ENCODE data around the gene ZCCHC2. TPM values are rescaled to one million over a fixed set of nuclear protein-coding genes. Genes with fewer than 3 reads are reported as not detected.

The ZCCHC2 gene
- total and polyA plus RNA-seq, 2 of the 8 experiments (the other 6 are each of a cell fraction or from before 2014, with no cell fraction given), result 13.5 to 18.6 TPM

DNA sequence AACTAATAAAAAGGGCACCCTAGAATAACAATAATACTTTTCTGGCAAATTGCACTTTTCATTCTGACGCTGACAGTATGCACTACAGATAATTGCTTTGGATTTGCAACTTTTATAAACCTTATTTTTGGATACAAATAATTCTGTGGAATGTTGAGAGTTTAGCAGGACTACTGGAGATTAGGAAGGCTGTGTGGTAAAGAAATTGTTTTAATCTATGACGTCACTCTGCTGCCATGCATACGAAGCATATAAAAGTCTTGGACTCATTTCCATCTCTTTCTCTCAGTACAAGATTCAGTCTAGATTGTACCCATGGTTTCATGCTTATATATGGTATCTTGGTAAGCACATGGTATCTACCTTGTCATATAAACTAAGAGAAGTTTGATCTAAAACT, 28.1 kb upstream of the ZCCHC2 start:
- Histone ChIP-seq H2AK5ac (ENCODE audit: low read depth, low read length) (no peak overlapping the region), H3K27me3 (replicated peaks in 1 of 4; ENCODE audit: control insufficient read depth in 3 of 4, extremely low read depth in 1 of 4, insufficient read depth in 3 of 4, low read length in 3 of 4) (no peaks in the 10 kb centered on the region; a peak in 1 of 7 replicates)
- POLR2A ChIA-PET (ENCODE audit: partially characterized antibody), result no interaction called here
- TF ChIP-seq TAF7 (optimal IDR thresholded peaks at IDR 0.05; ENCODE audit: borderline replicate concordance, low read depth, low read length) (no peak), RAD21 (IDR thresholded peaks at IDR 0.05 in 1 of 2, conservative IDR thresholded peaks at IDR 0.05 in 1 of 2; ENCODE audit: low read depth in 2 of 2, low read length in 2 of 2) (no peak), JUND (IDR thresholded peaks at IDR 0.05; ENCODE audit: low read length) (no peak), BACH1 (IDR thresholded peaks at IDR 0.05; ENCODE audit: low read length) (no peak), CBX5 (IDR thresholded peaks at IDR 0.05; ENCODE audit: low read depth, low read length) (no peak), RNF2 (IDR thresholded peaks at IDR 0.05; ENCODE audit: borderline replicate concordance, low read depth, low read length, missing control alignments, poor library complexity, severe bottlenecking) (no peak), YY1 (IDR thresholded peaks at IDR 0.05; ENCODE audit: low read depth, low read length) (no peak), EZH2 (IDR thresholded peaks at IDR 0.05; ENCODE audit: low read depth, low read length, severe bottlenecking) (no peak), SIN3A (conservative IDR thresholded peaks at IDR 0.05 in 1 of 2, IDR thresholded peaks at IDR 0.05 in 1 of 2; ENCODE audit: low read depth in 1 of 2, low read length in 2 of 2) (no peak), RBBP5 (IDR thresholded peaks at IDR 0.05; ENCODE audit: borderline replicate concordance, low read depth, low read length) (no peak), SRF (IDR thresholded peaks at IDR 0.05; ENCODE audit: low read depth, low read length) (no peak)
- TF ChIP-seq, protein P1, sequence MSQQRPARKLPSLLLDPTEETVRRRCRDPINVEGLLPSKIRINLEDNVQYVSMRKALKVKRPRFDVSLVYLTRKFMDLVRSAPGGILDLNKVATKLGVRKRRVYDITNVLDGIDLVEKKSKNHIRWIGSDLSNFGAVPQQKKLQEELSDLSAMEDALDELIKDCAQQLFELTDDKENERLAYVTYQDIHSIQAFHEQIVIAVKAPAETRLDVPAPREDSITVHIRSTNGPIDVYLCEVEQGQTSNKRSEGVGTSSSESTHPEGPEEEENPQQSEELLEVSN (IDR thresholded peaks at IDR 0.05), result no peak

More for the DNA sequence above, 28.1 kb upstream of the ZCCHC2 start:
- Histone ChIP-seq H2AFZ (ENCODE audit: low read length) (no peak overlapping the region), H3K9ac (replicated peaks in 1 of 4; ENCODE audit: extremely low read depth in 1 of 4, low read depth in 3 of 4, low read length in 3 of 4) (no peak overlapping the region), H3K79me1 (ENCODE audit: low read depth, low read length) (no peaks in the 10 kb centered on the region), H3K56ac (replicated peaks; ENCODE audit: insufficient read length, low read depth, low read length) (no peak overlapping the region), H3K4me3 (ENCODE audit: extremely low read depth in 1 of 4, insufficient read depth in 2 of 4, low read depth in 3 of 4, low read length in 4 of 4) (no peak overlapping the region), H2BK5ac (ENCODE audit: low read depth, low read length) (no peak overlapping the region), H3K4me2 (ENCODE audit: insufficient read depth in 1 of 2, low read depth in 2 of 2, low read length in 2 of 2) (no peak overlapping the region), H3K79me2 (ENCODE audit: control insufficient read depth in 1 of 2, insufficient read depth in 2 of 2, low read length in 2 of 2) (no peaks in the 10 kb centered on the region), H4K8ac (ENCODE audit: extremely low read depth, insufficient read depth, low read length) (no peak overlapping the region), H2BK15ac (ENCODE audit: low read length) (no peak overlapping the region), H2BK20ac (ENCODE audit: low read length) (no peak overlapping the region), H3K4ac (replicated peaks; ENCODE audit: insufficient read length, low read depth, low read length) (no peak overlapping the region), H2BK120ac (replicated peaks; ENCODE audit: low read depth, low read length) (no peak overlapping the region), H4K5ac (ENCODE audit: insufficient read length, low read depth, low read length) (no peak overlapping the region), H3K27ac (ENCODE audit: low read depth, low read length) (no peak overlapping the region), H2BK12ac (ENCODE audit: low read depth, low read length) (no peak overlapping the region), H3K23me2 (ENCODE audit: low read depth, low read length) (no peaks in the 10 kb centered on the region), H3K23ac (ENCODE audit: insufficient read length) (no peak overlapping the region), H3K14ac (ENCODE audit: insufficient read length) (no peak overlapping the region), H3K36me3 (ENCODE audit: control insufficient read depth in 2 of 4, insufficient read depth in 4 of 4, low read length in 3 of 4) (no peaks in the 10 kb centered on the region), H3K18ac (ENCODE audit: extremely low read depth, low read length) (no peak overlapping the region), H3K4me1 (replicated peaks in 1 of 4; ENCODE audit: control insufficient read depth in 3 of 4, insufficient read depth in 4 of 4, low read length in 3 of 4) (peaks cover 0 to 3% (median 0%) of the 10 kb centered on the region in 4 experiments; a peak in 1 of 7 replicates), H4K20me1 (replicated peaks in 1 of 2; ENCODE audit: control insufficient read depth in 1 of 2, insufficient read depth in 2 of 2, low read length in 2 of 2) (no peaks in the 10 kb centered on the region), H4K91ac (replicated peaks; ENCODE audit: insufficient read length, low read length) (no peak overlapping the region), H3K9me3 (ENCODE audit: insufficient read depth in 2 of 2, low read depth in 1 of 2, low read length in 1 of 2) (no peaks in the 10 kb centered on the region)
- DNase-seq (ENCODE audit: low read depth in 1 of 2, low spot score in 2 of 2) (no peak), FAIRE-seq (no peak)
- CTCF ChIA-PET (ENCODE audit: partially characterized antibody), result interaction anchor here (2.5 kb wide), 1 partner anchor 11 kb away, joined by 6 read pairs; no protein-coding TSS in a partner anchor
- 91% methylated on average over 3 of the region's 3 CpGs; no CpG with 5 or more reads in 1 of the 2 experiments for WGBS, 2 experiments (ENCODE audit: extremely low coverage in 1 of 2, insufficient coverage in 1 of 2, insufficient read length in 1 of 2, insufficient replicate concordance in 2 of 2, low coverage in 1 of 2, low lambda C conversion rate in 2 of 2, missing lambda C conversion rate in 1 of 2)
